A673 (cell line): Measurements from ENCODE around the gene ASB6. TPM values are rescaled to one million over a fixed set of nuclear protein-coding genes. Genes with fewer than 3 reads are reported as not detected.

ENCODE experiments used
- BruUV-seq: library from RNA; stranded (reverse); fragments of 400-500 nt; replicated peaks from 2 replicates; lab custom pipeline; 2021; lab: Mats Ljungman, UMichigan
- CTCF ChIA-PET: fragments of 300-600 bp; sonication (Branson Sonifier 250); formaldehyde crosslinking; loops from one replicate; lab custom pipeline; 2022; ENCODE audit warnings: antibody characterized with exemption; lab: Charles Lee
- POLR2A ChIA-PET: fragments of 300-600 bp; sonication (Branson Sonifier 250); formaldehyde crosslinking; loops from one replicate; lab custom pipeline; 2022; ENCODE audit warnings: antibody characterized with exemption; ENCODE audit not compliant: low non-redundant PET; lab: Charles Lee
- DNase-seq: peaks from one replicate; pipeline ENCODE4 v3.0.0-alpha.2; 2015; ENCODE audit warnings: low spot score
- H3K27ac ChIP-seq: fragments of 200-600 bp; sonication (generic); 2 replicates; pipeline ENCODE4 v1.5.1; 2016; ENCODE audit warnings: mixed run types, low read depth, mild to moderate bottlenecking, mixed read lengths, antibody characterized with exemption, low read length; ENCODE audit not compliant: poor library complexity, severe bottlenecking
- H3K27me3 ChIP-seq: fragments of 200-600 bp; sonication (generic); replicated peaks from 2 replicates; pipeline ENCODE4 v1.6.1; 2017; ENCODE audit warnings: mixed run types, low read depth, mild to moderate bottlenecking, mixed read lengths, antibody characterized with exemption, low read length; ENCODE audit not compliant: insufficient read depth, poor library complexity
- H3K36me3 ChIP-seq: fragments of 200-600 bp; sonication (generic); 2 replicates; pipeline ENCODE4 v1.6.1; 2016; ENCODE audit warnings: mixed run types, mild to moderate bottlenecking, mixed read lengths, antibody characterized with exemption, low read length; ENCODE audit not compliant: insufficient read depth, poor library complexity, severe bottlenecking
- H3K4me1 ChIP-seq: fragments of 200-600 bp; sonication (generic); 2 replicates; pipeline ENCODE4 v1.6.1; 2017; ENCODE audit warnings: mixed run types, mild to moderate bottlenecking, mixed read lengths, antibody characterized with exemption, low read length; ENCODE audit not compliant: insufficient read depth, poor library complexity, severe bottlenecking
- H3K4me3 ChIP-seq: fragments of 200-600 bp; sonication (generic); 2 replicates; pipeline ENCODE4 v1.5.1; 2016; ENCODE audit warnings: low read depth, mixed run types, mild to moderate bottlenecking, mixed read lengths, low read length; ENCODE audit not compliant: poor library complexity, severe bottlenecking
- H3K9me3 ChIP-seq: fragments of 200-600 bp; sonication (generic); 2 replicates; pipeline ENCODE4 v1.6.1; 2016; ENCODE audit warnings: mixed run types, low read depth, mild to moderate bottlenecking, mixed read lengths, antibody characterized with exemption, low read length; ENCODE audit not compliant: poor library complexity, severe bottlenecking
- EZH2 ChIP-seq: fragments of 200-600 bp; sonication (generic); IDR thresholded peaks from 2 replicates; pipeline ENCODE4 v1.6.1; 2017; ENCODE audit warnings: borderline replicate concordance, low read depth, mild to moderate bottlenecking, mixed read lengths, antibody characterized with exemption, low read length; ENCODE audit not compliant: poor library complexity, severe bottlenecking
- intact Hi-C: fragments of 100-400 bp; cut with micrococcal nuclease; formaldehyde crosslinking; loops from one replicate; pipeline ENCODE4 v1.10.0; 2022; ENCODE audit not compliant: unreplicated experiment
- total RNA-seq: library from RNA; stranded (reverse); gene quantifications from 2 replicates; pipeline ENCODE4 v1.2.3, GENCODE V29; 2021
- TF ChIP-seq, protein P1 (sequence below): fragments of 300-800, 200-600 bp; sonication (generic); conservative IDR thresholded peaks from 2 replicates; pipeline ENCODE4 v1.5.1; 2017; ENCODE audit warnings: low read depth, mild to moderate bottlenecking, antibody characterized with exemption, low read length, moderate library complexity, mixed read lengths

Gene ASB6
- total RNA-seq, 1 experiment from 2014 or later, result 36.5 TPM

DNA sequence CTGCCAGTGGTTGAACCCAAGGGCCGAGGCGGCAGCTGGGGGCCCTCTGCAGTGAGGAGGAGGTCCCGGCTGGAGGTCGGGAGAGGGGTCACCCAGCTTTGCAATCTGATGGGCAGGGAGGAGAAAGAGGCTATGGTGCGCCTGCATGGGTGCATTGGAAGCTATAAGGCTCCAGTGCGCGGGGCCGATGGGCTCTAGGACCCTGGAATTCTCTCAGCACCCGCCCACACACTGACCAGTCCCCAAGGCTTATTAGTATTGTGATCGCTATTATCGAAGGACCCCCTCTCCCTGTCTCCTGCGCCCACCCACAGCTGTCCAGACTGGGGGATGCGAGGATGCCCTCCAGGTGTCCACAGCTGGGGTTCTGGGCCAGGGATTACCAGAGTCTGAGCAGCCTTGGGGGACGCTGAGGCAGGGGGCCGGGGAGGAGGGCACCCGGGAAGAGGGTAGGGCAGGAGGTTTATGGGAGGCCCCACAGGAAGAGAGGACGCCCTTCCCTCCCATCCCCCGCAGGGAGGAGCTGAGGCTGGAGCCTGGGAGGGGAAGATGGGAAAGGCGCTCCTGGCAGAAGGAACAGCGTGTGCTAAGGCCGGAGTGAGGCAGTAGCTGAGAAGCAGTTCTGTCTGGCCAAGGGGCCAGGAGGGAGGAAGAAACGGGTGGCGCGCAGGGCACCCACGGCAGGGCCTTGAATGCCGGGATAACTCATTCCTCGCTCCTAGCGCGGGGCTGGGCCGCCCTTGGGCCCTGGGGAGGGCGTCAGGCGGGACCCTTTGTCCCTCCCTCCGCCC lies 45.2 kb downstream of the ASB6 start:
- TF ChIP-seq EZH2, result no peak
- TF ChIP-seq, protein P1, sequence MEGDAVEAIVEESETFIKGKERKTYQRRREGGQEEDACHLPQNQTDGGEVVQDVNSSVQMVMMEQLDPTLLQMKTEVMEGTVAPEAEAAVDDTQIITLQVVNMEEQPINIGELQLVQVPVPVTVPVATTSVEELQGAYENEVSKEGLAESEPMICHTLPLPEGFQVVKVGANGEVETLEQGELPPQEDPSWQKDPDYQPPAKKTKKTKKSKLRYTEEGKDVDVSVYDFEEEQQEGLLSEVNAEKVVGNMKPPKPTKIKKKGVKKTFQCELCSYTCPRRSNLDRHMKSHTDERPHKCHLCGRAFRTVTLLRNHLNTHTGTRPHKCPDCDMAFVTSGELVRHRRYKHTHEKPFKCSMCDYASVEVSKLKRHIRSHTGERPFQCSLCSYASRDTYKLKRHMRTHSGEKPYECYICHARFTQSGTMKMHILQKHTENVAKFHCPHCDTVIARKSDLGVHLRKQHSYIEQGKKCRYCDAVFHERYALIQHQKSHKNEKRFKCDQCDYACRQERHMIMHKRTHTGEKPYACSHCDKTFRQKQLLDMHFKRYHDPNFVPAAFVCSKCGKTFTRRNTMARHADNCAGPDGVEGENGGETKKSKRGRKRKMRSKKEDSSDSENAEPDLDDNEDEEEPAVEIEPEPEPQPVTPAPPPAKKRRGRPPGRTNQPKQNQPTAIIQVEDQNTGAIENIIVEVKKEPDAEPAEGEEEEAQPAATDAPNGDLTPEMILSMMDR, result no peak
- Histone ChIP-seq H3K9me3 (no peaks in the 10 kb centered on the region), H3K27me3 (no peaks in the 10 kb centered on the region), H3K36me3 (no peaks in the 10 kb centered on the region), H3K4me1 (peaks cover 8% of the 10 kb centered on the region), H3K27ac (no peak overlapping the region), H3K4me3 (no peak overlapping the region)
- ChIA-PET CTCF (no interaction called here), POLR2A (no interaction called here)
- no peak for DNase-seq
- BruUV-seq, result no TSS peak
- intact Hi-C loops, result no loop called here

GRCh38 chr9:129595903-129596540 lies 45.9 kb downstream of the ASB6 start:
- DNase-seq, result no peak
- Histone ChIP-seq H3K9me3 (no peaks in the 10 kb centered on the region), H3K4me3 (no peak overlapping the region), H3K36me3 (no peaks in the 10 kb centered on the region), H3K4me1 (peaks cover 8% of the 10 kb centered on the region), H3K27me3 (no peaks in the 10 kb centered on the region), H3K27ac (no peak overlapping the region)
- POLR2A ChIA-PET, result no interaction called here
- CTCF ChIA-PET, result no interaction called here
- intact Hi-C loops, result no loop called here
- TF ChIP-seq, protein P1, result no peak
- TF ChIP-seq EZH2, result no peak
- BruUV-seq, result no TSS peak

GRCh38 chr9:129595311-129595741 lies 46.6 kb downstream of the ASB6 start:
- Histone ChIP-seq H3K27ac (no peak overlapping the region), H3K27me3 (no peaks in the 10 kb centered on the region), H3K9me3 (no peaks in the 10 kb centered on the region), H3K4me1 (peaks cover 13% of the 10 kb centered on the region), H3K36me3 (no peaks in the 10 kb centered on the region), H3K4me3 (no peak overlapping the region)
- CTCF ChIA-PET, result interaction anchor here (0.6 kb wide), 1 partner anchor 112 kb away, joined by 4 read pairs; no protein-coding TSS in a partner anchor
- intact Hi-C loops, result no loop called here
- POLR2A ChIA-PET, result no interaction called here
- TF ChIP-seq, protein P1, result no peak
- no peak for TF ChIP-seq EZH2
- no peak for DNase-seq
- BruUV-seq, result no TSS peak
